HG03354 (cell line): ENCODE data around the gene ELMOD3.
"Not testable (repeated sequence)": the region's sequence is repeated elsewhere in the genome, so short reads cannot be mapped to it uniquely, and the experiment has no call there.

Source experiments
- ATAC-seq: cut with Tn5 transposase; IDR thresholded peaks from one replicate; pipeline ENCODE4 v1.9.1; 2021; ENCODE audit warnings: mild to moderate bottlenecking; ENCODE audit not compliant: unreplicated experiment, poor library complexity, severe bottlenecking

Gene ELMOD3

GRCh38 chr2:85354286-85355072 lies at the start of gene ELMOD3, which contains the start of gene RETSAT:
Gene ELMOD3 (plus strand): TSS chr2:85354769. CDS start chr2:85357199, 2,430 bp downstream.
Gene RETSAT (minus strand): TSS chr2:85354528. CDS start chr2:85354507, 21 bp downstream.
- ATAC-seq = peak; percentile 98

- no peak for ATAC-seq
These were observed 47.1 kb upstream of the ELMOD3 start for GRCh38 chr2:85307527-85307897.

GRCh38 chr2:85308201-85308600 lies 46.4 kb upstream of the ELMOD3 start:
- ATAC-seq = no peak

- peak; percentile 49 for ATAC-seq
These were observed 45.5 kb upstream of the ELMOD3 start for GRCh38 chr2:85308896-85309555.

GRCh38 chr2:85309699-85310321 lies 44.8 kb upstream of the ELMOD3 start:
- peak; percentile 23 for ATAC-seq

GRCh38 chr2:85310330-85310729 lies 44.2 kb upstream of the ELMOD3 start:
- peak; percentile 43 for ATAC-seq

GRCh38 chr2:85312404-85312803 lies 42.2 kb upstream of the ELMOD3 start:
- ATAC-seq = no peak

GRCh38 chr2:85314884-85315242 lies 39.7 kb upstream of the ELMOD3 start:
- no peak for ATAC-seq

GRCh38 chr2:85315921-85316320 lies 38.6 kb upstream of the ELMOD3 start:
- not testable (repeated sequence) for ATAC-seq

GRCh38 chr2:85318222-85319074 lies 36.1 kb upstream of the ELMOD3 start:
- no peak for ATAC-seq

GRCh38 chr2:85319796-85320195 lies 34.8 kb upstream of the ELMOD3 start:
- ATAC-seq = no peak

GRCh38 chr2:85323351-85323987 lies 31.1 kb upstream of the ELMOD3 start:
- no peak for ATAC-seq

GRCh38 chr2:85323988-85324367 lies 30.6 kb upstream of the ELMOD3 start:
- ATAC-seq = not testable (repeated sequence)

- ATAC-seq = no peak
These were observed 29.7 kb upstream of the ELMOD3 start for GRCh38 chr2:85324639-85325465.

- no peak for ATAC-seq
These were observed 29.1 kb upstream of the ELMOD3 start for GRCh38 chr2:85325466-85325811.

- peak; percentile 24 for ATAC-seq
These were observed 28.0 kb upstream of the ELMOD3 start for GRCh38 chr2:85326406-85327159.

GRCh38 chr2:85327160-85327821 lies 27.3 kb upstream of the ELMOD3 start:
- peak; percentile 42 for ATAC-seq
